Smooth muscle cell (in vitro differentiated cells): ENCODE results near the gene SPOCK3. TPM values are rescaled to one million over a fixed set of nuclear protein-coding genes. Genes with fewer than 3 reads are reported as not detected.

Source experiments
- DNase-seq: peaks from one replicate; lab custom pipeline; 2025; ENCODE audit not compliant: unreplicated experiment; lab: John Stamatoyannopoulos, UW
- H2AFZ ChIP-seq: fragments of 200-600 bp; sonication (generic); 2 replicates; pipeline ENCODE4 v1.6.0; 2016; ENCODE audit warnings: antibody characterized with exemption, low read depth, mild to moderate bottlenecking
- H3F3A ChIP-seq: fragments of 200-600 bp; sonication (generic); 2 replicates; pipeline ENCODE4 v1.6.0; 2017; ENCODE audit warnings: antibody characterized with exemption, low read depth
- H3K27ac ChIP-seq: fragments of 200-600 bp; sonication (generic); 2 replicates; pipeline ENCODE4 v1.5.1; 2016; ENCODE audit warnings: low read depth, mild to moderate bottlenecking
- H3K27me3 ChIP-seq: fragments of 200-600 bp; sonication (generic); 2 replicates; pipeline ENCODE4 v1.6.1; 2016; ENCODE audit warnings: low read depth, mild to moderate bottlenecking
- H3K36me3 ChIP-seq: fragments of 200-600 bp; sonication (generic); 2 replicates; pipeline ENCODE4 v1.5.1; 2016; ENCODE audit warnings: low read depth
- H3K4me1 ChIP-seq: fragments of 200-600 bp; sonication (generic); 2 replicates; pipeline ENCODE4 v1.5.1; 2016; ENCODE audit warnings: low read depth
- H3K4me2 ChIP-seq: fragments of 200-600 bp; sonication (generic); 2 replicates; pipeline ENCODE4 v1.6.0; 2016; ENCODE audit warnings: mild to moderate bottlenecking
- H3K4me3 ChIP-seq: fragments of 200-600 bp; sonication (generic); 2 replicates; pipeline ENCODE4 v1.5.1; 2016; ENCODE audit warnings: mild to moderate bottlenecking
- H3K79me2 ChIP-seq: fragments of 200-600 bp; sonication (generic); 2 replicates; pipeline ENCODE4 v1.6.0; 2016; ENCODE audit warnings: low read depth, mild to moderate bottlenecking
- H3K9ac ChIP-seq: fragments of 200-600 bp; sonication (generic); 2 replicates; pipeline ENCODE4 v1.6.0; 2016; ENCODE audit warnings: low read depth
- H3K9me3 ChIP-seq: fragments of 200-600 bp; sonication (generic); replicated peaks from 2 replicates; pipeline ENCODE4 v1.5.1; 2016; ENCODE audit warnings: low read depth
- H4K20me1 ChIP-seq: fragments of 200-600 bp; sonication (generic); 2 replicates; pipeline ENCODE4 v1.6.0; 2016; ENCODE audit warnings: low read depth
- WGBS: methylation state at CpG from one replicate; pipeline ENCODE4 v1.1.7; 2016; ENCODE audit warnings: low lambda C conversion rate; 5-methylcytosine and 5-hydroxymethylcytosine counted together
- polyA plus RNA-seq: library from polyadenylated mRNA; unstranded; fragments of >200 nt; fragmentation: Nextera tagmentation; extraction: Ambion mirVana; gene quantifications from 2 replicates; pipeline ENCODE4 v1.2.1, GENCODE V29; 2016
- total RNA-seq: library from RNA; depleted of rRNA; stranded (reverse); fragments of >200 nt; gene quantifications from 2 replicates; pipeline ENCODE4 v1.2.3, GENCODE V29; 2014
- TF ChIP-seq, protein P1 (sequence below): fragments of 200-600 bp; sonication (generic); IDR thresholded peaks from 2 replicates; pipeline ENCODE4 v1.5.1; 2017; ENCODE audit warnings: borderline replicate concordance, mild to moderate bottlenecking, antibody characterized with exemption; ENCODE audit not compliant: insufficient read depth, poor library complexity, severe bottlenecking

The SPOCK3 gene
- total and polyA plus RNA-seq, 2 experiments from 2014 or later, result 0.49 TPM; not detected in 1

DNA sequence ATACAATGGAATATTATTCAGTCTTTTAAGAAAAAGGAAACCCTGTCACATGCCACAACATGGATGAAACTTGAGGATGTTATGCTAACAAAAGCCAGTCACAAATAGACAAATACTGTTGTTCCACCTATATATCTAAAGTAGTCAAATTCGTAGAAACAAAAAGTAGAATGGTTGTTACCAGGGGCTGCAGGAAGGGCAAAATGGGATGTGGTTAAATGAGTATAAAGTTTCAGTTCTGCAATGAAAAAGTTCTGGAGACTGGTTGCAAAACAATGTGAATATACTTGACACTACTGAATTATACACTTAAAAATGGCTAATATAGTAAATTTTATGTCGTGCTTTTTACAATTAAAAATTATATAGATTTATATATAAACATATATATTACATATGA, 12.2 kb downstream of the SPOCK3 start:
- Histone ChIP-seq H3K27ac (no peak overlapping the region), H3K4me3 (no peak overlapping the region), H3K9ac (no peak overlapping the region), H3K4me2 (no peak overlapping the region), H2AFZ (no peak overlapping the region), H3K9me3 (no peaks in the 10 kb centered on the region), H3K79me2 (no peaks in the 10 kb centered on the region), H4K20me1 (no peaks in the 10 kb centered on the region), H3K4me1 (no peaks in the 10 kb centered on the region), H3K27me3 (no peaks in the 10 kb centered on the region), H3F3A (no peaks in the 10 kb centered on the region), H3K36me3 (no peaks in the 10 kb centered on the region)
- TF ChIP-seq, protein P1, sequence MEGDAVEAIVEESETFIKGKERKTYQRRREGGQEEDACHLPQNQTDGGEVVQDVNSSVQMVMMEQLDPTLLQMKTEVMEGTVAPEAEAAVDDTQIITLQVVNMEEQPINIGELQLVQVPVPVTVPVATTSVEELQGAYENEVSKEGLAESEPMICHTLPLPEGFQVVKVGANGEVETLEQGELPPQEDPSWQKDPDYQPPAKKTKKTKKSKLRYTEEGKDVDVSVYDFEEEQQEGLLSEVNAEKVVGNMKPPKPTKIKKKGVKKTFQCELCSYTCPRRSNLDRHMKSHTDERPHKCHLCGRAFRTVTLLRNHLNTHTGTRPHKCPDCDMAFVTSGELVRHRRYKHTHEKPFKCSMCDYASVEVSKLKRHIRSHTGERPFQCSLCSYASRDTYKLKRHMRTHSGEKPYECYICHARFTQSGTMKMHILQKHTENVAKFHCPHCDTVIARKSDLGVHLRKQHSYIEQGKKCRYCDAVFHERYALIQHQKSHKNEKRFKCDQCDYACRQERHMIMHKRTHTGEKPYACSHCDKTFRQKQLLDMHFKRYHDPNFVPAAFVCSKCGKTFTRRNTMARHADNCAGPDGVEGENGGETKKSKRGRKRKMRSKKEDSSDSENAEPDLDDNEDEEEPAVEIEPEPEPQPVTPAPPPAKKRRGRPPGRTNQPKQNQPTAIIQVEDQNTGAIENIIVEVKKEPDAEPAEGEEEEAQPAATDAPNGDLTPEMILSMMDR, result no peak
- 95% methylated on average over 2 of the region's 2 CpGs for WGBS
- DNase-seq, result no peak

- no peaks in the 10 kb centered on the region for H3K27me3 ChIP-seq
- TF ChIP-seq, protein P1, result no peak
- no peaks in the 10 kb centered on the region for H3K79me2 ChIP-seq
- no peaks in the 10 kb centered on the region for H4K20me1 ChIP-seq
- no peaks in the 10 kb centered on the region for H3K9me3 ChIP-seq
- no peak for DNase-seq
- 94% methylated on average over 4 of the region's 4 CpGs for WGBS
- no peaks in the 10 kb centered on the region for H3K36me3 ChIP-seq
- no peak overlapping the region for H3K4me3 ChIP-seq
- H3K27ac ChIP-seq, result no peak overlapping the region
- no peaks in the 10 kb centered on the region for H3F3A ChIP-seq
- H3K9ac ChIP-seq, result no peak overlapping the region
- no peaks in the 10 kb centered on the region for H3K4me1 ChIP-seq
- no peak overlapping the region for H2AFZ ChIP-seq
- no peak overlapping the region for H3K4me2 ChIP-seq
Observed at GRCh38 chr4:167221084-167221483, 13.2 kb downstream of the SPOCK3 start.

GRCh38 chr4:167218022-167218608, 16.2 kb downstream of the SPOCK3 start:
- no peak overlapping the region for H3K4me3 ChIP-seq
- no peaks in the 10 kb centered on the region for H3K79me2 ChIP-seq
- H3K27ac ChIP-seq, result no peak overlapping the region
- no peaks in the 10 kb centered on the region for H3K27me3 ChIP-seq
- no peak overlapping the region for H3K4me2 ChIP-seq
- TF ChIP-seq, protein P1, result no peak
- H3K9me3 ChIP-seq, result no peaks in the 10 kb centered on the region
- no peaks in the 10 kb centered on the region for H3F3A ChIP-seq
- WGBS, result 75% methylated on average over 3 of the region's 3 CpGs
- DNase-seq, result no peak
- peak overlapping the region; percentile 23 for H2AFZ ChIP-seq
- no peaks in the 10 kb centered on the region for H3K4me1 ChIP-seq
- H3K9ac ChIP-seq, result no peak overlapping the region
- H4K20me1 ChIP-seq, result no peaks in the 10 kb centered on the region
- H3K36me3 ChIP-seq, result no peaks in the 10 kb centered on the region

- H2AFZ ChIP-seq, result no peak overlapping the region
Observed at GRCh38 chr4:167216783-167217182, 17.5 kb downstream of the SPOCK3 start.

More at GRCh38 chr4:167216783-167217182, 17.5 kb downstream of the SPOCK3 start:
- no peaks in the 10 kb centered on the region for H4K20me1 ChIP-seq
- no peaks in the 10 kb centered on the region for H3K36me3 ChIP-seq
- WGBS, result 90% methylated on average over 2 of the region's 2 CpGs
- TF ChIP-seq, protein P1, result no peak
- no peaks in the 10 kb centered on the region for H3K79me2 ChIP-seq
- H3K9ac ChIP-seq, result no peak overlapping the region
- H3K9me3 ChIP-seq, result no peaks in the 10 kb centered on the region
- H3K27ac ChIP-seq, result no peak overlapping the region
- DNase-seq, result no peak
- no peaks in the 10 kb centered on the region for H3K27me3 ChIP-seq
- no peaks in the 10 kb centered on the region for H3K4me1 ChIP-seq
- no peak overlapping the region for H3K4me2 ChIP-seq
- no peak overlapping the region for H3K4me3 ChIP-seq
- H3F3A ChIP-seq, result no peaks in the 10 kb centered on the region
